Fibroblast of villous mesenchyme (primary cell): Measurements from ENCODE around the gene C5orf15. TPM values are rescaled to one million over a fixed set of nuclear protein-coding genes. Genes with fewer than 3 reads are reported as not detected.

Experiments used
- DNase-seq: peaks from one replicate; pipeline ENCODE4 v3.0.0-alpha.2; 2010; ENCODE audit warnings: low read depth
- H3K4me3 ChIP-seq: 2 replicates; pipeline ENCODE4 v1.5.1; 2011; ENCODE audit warnings: low read depth, mild to moderate bottlenecking, low read length
- total RNA-seq: library from RNA; depleted of rRNA; stranded (reverse); fragments of >200 nt; gene quantifications from 2 replicates; pipeline ENCODE4 v1.2.3, GENCODE V29; 2012
- TF ChIP-seq, protein P1 (sequence below): IDR thresholded peaks from 2 replicates; pipeline ENCODE4 v1.5.1; 2012; ENCODE audit warnings: low read depth, mild to moderate bottlenecking, low read length; ENCODE audit not compliant: insufficient read depth

C5orf15 gene
- total RNA-seq, 1 donor, result 103 TPM

GRCh38 chr5:133952729-133953567 is 15.5 kb downstream of the C5orf15 start:
- TF ChIP-seq, protein P1, sequence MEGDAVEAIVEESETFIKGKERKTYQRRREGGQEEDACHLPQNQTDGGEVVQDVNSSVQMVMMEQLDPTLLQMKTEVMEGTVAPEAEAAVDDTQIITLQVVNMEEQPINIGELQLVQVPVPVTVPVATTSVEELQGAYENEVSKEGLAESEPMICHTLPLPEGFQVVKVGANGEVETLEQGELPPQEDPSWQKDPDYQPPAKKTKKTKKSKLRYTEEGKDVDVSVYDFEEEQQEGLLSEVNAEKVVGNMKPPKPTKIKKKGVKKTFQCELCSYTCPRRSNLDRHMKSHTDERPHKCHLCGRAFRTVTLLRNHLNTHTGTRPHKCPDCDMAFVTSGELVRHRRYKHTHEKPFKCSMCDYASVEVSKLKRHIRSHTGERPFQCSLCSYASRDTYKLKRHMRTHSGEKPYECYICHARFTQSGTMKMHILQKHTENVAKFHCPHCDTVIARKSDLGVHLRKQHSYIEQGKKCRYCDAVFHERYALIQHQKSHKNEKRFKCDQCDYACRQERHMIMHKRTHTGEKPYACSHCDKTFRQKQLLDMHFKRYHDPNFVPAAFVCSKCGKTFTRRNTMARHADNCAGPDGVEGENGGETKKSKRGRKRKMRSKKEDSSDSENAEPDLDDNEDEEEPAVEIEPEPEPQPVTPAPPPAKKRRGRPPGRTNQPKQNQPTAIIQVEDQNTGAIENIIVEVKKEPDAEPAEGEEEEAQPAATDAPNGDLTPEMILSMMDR, result no peak
- H3K4me3 ChIP-seq, result no peak overlapping the region
- peak; percentile 97 for DNase-seq

DNA sequence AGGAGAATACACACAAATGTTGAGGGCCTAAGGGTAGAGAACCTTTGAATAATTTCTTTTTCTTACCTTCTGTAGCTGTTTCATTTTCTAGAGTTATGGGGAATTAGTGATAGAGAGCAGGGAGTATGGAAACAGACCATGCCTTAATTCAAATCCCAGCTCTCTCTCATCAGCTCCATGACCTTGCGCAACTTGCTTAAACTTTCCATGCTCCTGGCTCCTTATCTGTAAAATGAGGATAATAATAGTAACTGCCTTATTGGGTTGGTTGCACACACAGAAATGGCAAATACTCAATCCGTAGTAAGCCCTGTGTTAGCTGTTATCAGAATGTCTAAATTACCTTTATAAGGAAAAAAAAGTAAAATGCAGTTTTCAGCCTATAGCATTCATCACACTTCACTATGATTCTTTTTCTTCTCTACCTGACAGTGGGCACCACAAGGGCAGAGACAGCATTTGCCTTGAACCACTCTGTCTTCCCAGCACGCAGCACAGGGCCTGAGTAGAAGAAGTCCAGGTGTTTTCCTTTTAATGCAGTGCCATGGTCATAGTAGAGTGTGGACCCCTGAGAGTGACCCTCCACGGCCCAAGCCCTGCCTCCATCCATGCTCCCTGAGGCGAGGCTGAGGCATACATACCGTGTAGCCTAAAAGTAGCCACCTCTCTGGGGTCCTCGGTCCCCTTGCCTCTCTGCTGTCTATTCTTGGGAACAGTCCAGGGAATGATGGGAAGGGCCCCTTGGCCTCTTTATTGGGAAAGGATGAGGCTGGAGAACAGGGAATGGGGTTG is 17.4 kb downstream of the C5orf15 start:
- H3K4me3 ChIP-seq, result no peak overlapping the region
- TF ChIP-seq, protein P1, result no peak
- DNase-seq, result peak; percentile 79

- TF ChIP-seq, protein P1, result no peak
- no peak overlapping the region for H3K4me3 ChIP-seq
Measured at GRCh38 chr5:133948721-133949120, 19.7 kb downstream of the C5orf15 start.

DNA sequence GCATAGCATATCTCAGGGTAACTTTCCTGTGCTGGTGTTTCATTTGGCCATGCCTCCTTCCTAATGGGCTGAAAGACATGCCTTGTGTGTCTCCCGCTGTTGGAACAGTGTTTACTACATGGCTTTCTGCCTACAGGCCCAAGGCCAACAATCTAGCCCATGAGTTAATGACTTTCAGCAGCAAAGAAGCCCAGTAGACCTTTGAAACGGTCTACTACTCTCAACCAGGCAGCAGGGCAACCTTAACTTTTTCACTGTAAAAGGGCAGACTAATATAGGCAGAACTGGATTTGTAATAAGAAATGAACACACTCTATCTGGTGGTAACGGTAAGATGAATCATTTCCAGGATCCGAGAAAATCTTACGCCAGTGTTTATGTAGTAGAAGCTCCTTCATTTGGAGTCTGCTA is 21.0 kb downstream of the C5orf15 start:
- H3K4me3 ChIP-seq, result no peak overlapping the region
- no peak for DNase-seq
- TF ChIP-seq, protein P1, result no peak

More at GRCh38 chr5:133948721-133949120, 19.7 kb downstream of the C5orf15 start:
- no peak for DNase-seq

GRCh38 chr5:133945568-133945967 is 22.9 kb downstream of the C5orf15 start:
- DNase-seq, result no peak
- no peak overlapping the region for H3K4me3 ChIP-seq
- TF ChIP-seq, protein P1, result no peak

GRCh38 chr5:133944263-133945185 is 23.9 kb downstream of the C5orf15 start:
- no peak overlapping the region for H3K4me3 ChIP-seq
- peak; percentile 48 for DNase-seq
- TF ChIP-seq, protein P1, result peak; percentile 70
